HG02973 (cell line): Measurements from ENCODE around the gene EML1.
"Not testable (repeated sequence)": the region's sequence is repeated elsewhere in the genome, so short reads cannot be mapped to it uniquely, and the experiment has no call there.

Source experiments
- ATAC-seq: cut with Tn5 transposase; IDR thresholded peaks from one replicate; pipeline ENCODE4 v1.9.1; 2021; ENCODE audit warnings: moderate library complexity; ENCODE audit not compliant: unreplicated experiment

Gene EML1

GRCh38 chr14:99930420-99931274, 137.4 kb downstream of the EML1 start:
- peak; percentile 92 for ATAC-seq

GRCh38 chr14:99931308-99931707, 138.1 kb downstream of the EML1 start:
- ATAC-seq: no peak

GRCh38 chr14:99936056-99936455, 142.8 kb downstream of the EML1 start:
- ATAC-seq: no peak

- ATAC-seq: no peak
Measured at GRCh38 chr14:99936738-99937474, 143.7 kb downstream of the EML1 start.

- no peak for ATAC-seq
Measured at GRCh38 chr14:99937475-99938244, 144.4 kb downstream of the EML1 start.

GRCh38 chr14:99938376-99938775, 145.2 kb downstream of the EML1 start:
- no peak for ATAC-seq

- no peak for ATAC-seq
Measured at GRCh38 chr14:99938896-99939295, 145.7 kb downstream of the EML1 start.

- no peak for ATAC-seq
Measured at GRCh38 chr14:99939421-99939820, 146.2 kb downstream of the EML1 start.

GRCh38 chr14:99940064-99940463, 146.9 kb downstream of the EML1 start:
- no peak for ATAC-seq

- ATAC-seq: no peak
Measured at GRCh38 chr14:99941211-99941610, 148.0 kb downstream of the EML1 start.

- ATAC-seq: no peak
Measured at GRCh38 chr14:99943620-99944019, 150.4 kb downstream of the EML1 start.

- no peak for ATAC-seq
Measured at GRCh38 chr14:99944241-99944651, 151.0 kb downstream of the EML1 start.

GRCh38 chr14:99945732-99946651, 152.8 kb downstream of the EML1 start:
- no peak for ATAC-seq

- ATAC-seq: no peak
Measured at GRCh38 chr14:99946652-99947489, 153.7 kb downstream of the EML1 start.

GRCh38 chr14:99947695-99948094, 154.5 kb downstream of the EML1 start:
- no peak for ATAC-seq

GRCh38 chr14:99949011-99949732, 156.0 kb downstream of the EML1 start:
- not testable (repeated sequence) for ATAC-seq

GRCh38 chr14:99950181-99950580, 157.0 kb downstream of the EML1 start:
- no peak for ATAC-seq

- no peak for ATAC-seq
Measured at GRCh38 chr14:99951085-99951484, 157.9 kb downstream of the EML1 start.

GRCh38 chr14:99952039-99952438, 158.8 kb downstream of the EML1 start:
- no peak for ATAC-seq
